Endometrial microvascular endothelial cells (primary cell): ENCODE data around the gene CENPX. TPM values are rescaled to one million over a fixed set of nuclear protein-coding genes. Genes with fewer than 3 reads are reported as not detected.

Experiments
- in situ Hi-C: cut with HindIII; loops from 2 replicates; pipeline ENCODE4 v1.10.0; 2017; ENCODE audit warnings: low sequenced_read_pairs, low pct_unique_long_range_greater_than_20kb; ENCODE audit errors: inconsistent ontology term
- total RNA-seq: library from RNA; depleted of rRNA; stranded (reverse); fragments of >200 nt; gene quantifications from one replicate; pipeline ENCODE4 v1.2.3, GENCODE V29; 2015; ENCODE audit errors: inconsistent ontology term

Gene CENPX
- total RNA-seq = 159 TPM

GRCh38 chr17:82022310-82022980, at the start of gene CENPX:
CENPX (minus strand) TSS chr17:82022878; CDS start chr17:82022861, 17 bp downstream.
- in situ Hi-C loops = no loop called here

GRCh38 chr17:82070611-82071010, 47.9 kb upstream of the CENPX start:
- in situ Hi-C loops = no loop called here

DNA sequence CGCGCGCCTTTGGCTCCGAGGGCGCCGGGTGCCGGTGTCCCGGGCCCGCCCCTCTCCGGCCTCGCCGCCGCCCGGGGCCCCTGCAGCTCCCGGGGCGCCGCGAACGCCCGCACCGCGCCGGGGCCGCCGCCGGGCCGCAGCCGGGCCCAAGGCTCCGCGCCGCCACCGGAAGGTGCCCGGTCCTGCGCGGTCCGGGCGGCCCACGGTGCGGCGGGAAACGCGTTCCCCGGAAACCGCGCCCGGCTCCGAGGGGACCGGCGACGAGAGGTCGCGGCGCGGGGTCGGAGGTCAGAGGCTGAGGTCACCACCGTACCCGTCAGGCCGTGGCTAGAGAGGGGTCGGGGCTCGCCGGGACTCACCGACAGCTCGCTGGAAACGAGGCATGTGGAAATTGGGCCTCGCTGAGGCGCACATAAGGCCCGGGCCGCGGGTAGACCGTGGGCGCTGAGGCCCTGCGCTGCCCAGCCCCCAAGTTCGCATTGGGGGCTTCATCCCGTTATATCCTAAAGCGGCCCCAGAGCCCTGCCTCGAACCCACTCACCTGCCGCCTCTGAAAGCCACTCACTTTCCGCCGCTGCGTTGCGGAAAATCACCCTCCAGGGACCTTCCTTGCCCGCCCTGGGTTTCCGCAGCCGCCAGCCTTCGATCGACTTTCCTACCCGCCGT, 43.1 kb upstream of the CENPX start, which contains the start of gene DUS1L:
Gene DUS1L (minus strand): TSS at position 167 of the 666 bp plus-strand sequence. CDS start 745 bp downstream, outside the sequence.
- in situ Hi-C loops = no loop called here

- in situ Hi-C loops = no loop called here
Measured at GRCh38 chr17:82065193-82065637, 42.5 kb upstream of the CENPX start.

GRCh38 chr17:82064433-82065192, 41.9 kb upstream of the CENPX start:
- in situ Hi-C loops = no loop called here

DNA sequence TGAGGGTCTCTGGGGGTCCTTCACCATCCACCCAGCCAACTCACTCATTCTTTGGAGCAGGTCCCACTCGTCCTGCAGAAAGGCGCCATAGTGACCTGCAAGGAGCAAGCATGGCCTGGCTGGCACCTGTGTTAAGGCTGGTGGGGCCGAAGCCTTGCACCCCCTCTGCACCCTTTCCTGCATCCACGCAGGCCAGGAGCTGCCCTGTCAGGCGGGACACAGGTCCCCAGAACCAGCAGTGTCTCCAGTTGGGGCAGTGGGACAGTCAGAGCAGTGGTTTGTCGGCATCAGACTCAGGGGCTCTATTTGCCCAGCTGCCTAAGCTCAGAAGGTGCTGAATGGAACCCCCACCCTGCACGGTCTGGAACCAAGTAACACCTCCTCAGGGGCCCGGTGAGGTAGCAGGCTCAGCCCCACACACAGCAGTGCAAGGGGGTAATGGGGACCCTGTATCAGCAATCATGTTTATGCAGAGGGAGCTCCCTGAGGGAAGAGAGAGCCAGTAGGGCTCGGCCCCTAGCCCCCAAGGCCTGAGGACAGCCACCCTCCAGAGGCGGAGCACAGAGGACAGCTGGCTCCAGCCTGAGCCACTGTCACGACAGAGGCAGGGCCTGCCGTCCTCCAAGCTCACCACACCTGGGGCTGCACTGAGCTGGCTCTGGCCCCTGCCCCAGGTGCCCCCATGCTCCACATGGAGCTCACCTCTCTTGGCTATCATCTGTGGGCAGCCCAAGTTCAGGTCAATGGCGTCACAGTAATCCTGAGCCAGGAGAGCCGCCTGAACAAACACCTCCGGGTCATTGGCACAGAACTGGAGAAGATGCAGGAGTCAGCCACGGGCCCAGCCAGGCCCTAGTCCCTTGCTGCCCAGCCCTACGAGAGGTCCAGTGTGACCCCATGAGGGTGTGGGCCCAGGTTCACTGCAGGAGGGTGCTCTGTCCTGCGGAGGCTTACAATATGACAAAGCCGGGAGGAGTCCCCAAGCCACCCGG, 41.0 kb upstream of the CENPX start:
- in situ Hi-C loops = no loop called here

- in situ Hi-C loops = no loop called here
Measured at GRCh38 chr17:82062984-82063368, 40.3 kb upstream of the CENPX start.

- in situ Hi-C loops = no loop called here
Measured at GRCh38 chr17:82062076-82062983, 39.7 kb upstream of the CENPX start.

GRCh38 chr17:82061047-82061925, 38.6 kb upstream of the CENPX start:
- in situ Hi-C loops = no loop called here

DNA sequence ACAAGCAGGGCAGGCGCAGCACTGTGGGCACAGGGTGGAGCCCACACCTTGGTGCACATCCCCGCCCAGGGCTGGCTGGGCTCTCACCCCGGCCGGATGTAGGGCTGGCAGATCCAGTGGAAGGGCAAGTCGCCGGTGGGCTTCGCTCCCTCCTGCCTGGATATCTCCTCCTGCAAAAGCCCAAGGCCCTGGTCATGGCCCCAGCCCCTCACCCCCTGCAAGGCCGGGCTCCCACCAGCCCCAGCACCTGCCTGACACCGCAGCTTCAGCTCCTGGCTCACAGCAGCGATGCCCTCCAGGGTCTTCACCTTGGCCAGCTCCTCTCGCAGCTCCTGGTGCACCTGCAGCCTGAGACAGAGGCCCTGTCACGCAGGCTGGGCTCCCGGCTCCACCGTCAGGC, 37.9 kb upstream of the CENPX start:
- in situ Hi-C loops = no loop called here

DNA sequence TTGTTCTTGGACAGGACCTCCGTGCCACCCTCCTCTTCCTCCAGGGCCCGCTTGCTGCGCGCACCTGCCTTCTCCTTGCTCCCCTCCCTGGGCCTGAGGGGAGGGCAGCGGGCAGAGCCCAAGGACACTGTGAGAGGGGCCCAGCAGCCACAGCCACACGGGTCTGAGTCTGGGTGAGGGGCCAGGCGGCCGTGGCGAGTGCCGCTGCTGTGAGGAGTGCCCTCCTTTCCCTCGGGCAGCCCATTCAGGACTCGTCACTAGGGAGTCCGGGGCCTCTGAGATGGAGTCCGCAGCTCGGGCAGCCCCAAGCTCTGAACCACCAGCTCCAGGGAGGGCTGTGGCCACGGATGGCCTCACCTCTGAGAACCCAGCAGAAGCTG, 37.3 kb upstream of the CENPX start:
- in situ Hi-C loops = no loop called here

DNA sequence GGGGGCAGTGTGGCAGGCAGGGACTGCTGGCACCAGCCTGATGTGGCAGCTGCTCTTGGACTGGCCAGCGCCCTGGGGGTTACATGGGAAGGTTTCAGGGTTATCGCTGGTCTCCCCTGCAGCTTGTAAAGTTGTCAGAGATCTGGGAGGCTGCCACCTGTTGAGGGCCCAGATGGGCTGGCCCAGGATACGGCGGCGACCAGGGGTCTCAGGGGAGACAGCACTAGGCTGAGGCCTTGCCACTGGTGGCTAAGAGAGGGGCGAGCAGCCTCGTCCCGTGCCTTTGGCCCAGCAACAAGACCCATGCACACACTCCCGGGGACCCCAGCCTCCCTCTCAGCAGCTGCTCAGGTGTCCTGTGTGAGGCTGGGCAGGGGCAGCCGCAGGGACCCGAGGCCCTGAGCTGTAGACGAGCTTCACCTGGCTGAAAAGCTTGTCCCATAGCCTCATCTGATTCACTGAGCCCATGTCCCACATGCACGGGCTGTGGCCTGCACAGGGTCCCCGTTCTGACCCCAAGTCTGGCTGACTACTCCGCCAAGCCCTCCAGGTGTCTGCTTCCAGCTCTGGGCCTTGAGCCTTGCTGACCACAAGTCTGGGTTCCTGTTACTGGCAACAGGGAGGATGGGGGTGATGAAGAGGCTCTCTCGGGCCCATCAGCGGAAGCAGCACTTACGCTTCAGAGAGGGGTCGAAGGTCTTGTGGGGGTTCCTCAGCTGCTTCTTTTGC, 36.8 kb upstream of the CENPX start:
- in situ Hi-C loops = no loop called here

GRCh38 chr17:82058855-82059249, 36.2 kb upstream of the CENPX start:
- in situ Hi-C loops = no loop called here

- in situ Hi-C loops = no loop called here
Measured at GRCh38 chr17:82058230-82058854, 35.7 kb upstream of the CENPX start.

- in situ Hi-C loops = no loop called here
Measured at GRCh38 chr17:82056729-82057621, 34.3 kb upstream of the CENPX start.
